HepG2 (cell line): ENCODE measurements around the gene VWA7. TPM values are rescaled to one million over a fixed set of nuclear protein-coding genes. Genes with fewer than 3 reads are reported as not detected.

Experiments
- ARID3A ChIP-seq: IDR thresholded peaks from 2 replicates; pipeline ENCODE4 v1.6.1; 2012; ENCODE audit warnings: low read depth, low read length, improper control_type of control experiment
- CREB3 ChIP-seq: sonication (generic); formaldehyde crosslinking; IDR thresholded peaks from 2 replicates; pipeline ENCODE4 v1.5.0; 2020; ENCODE audit warnings: missing genetic modification reagents
- GTF3A ChIP-seq: sonication (generic); formaldehyde crosslinking; conservative IDR thresholded peaks from 2 replicates; pipeline ENCODE4 v1.4.0; 2020; ENCODE audit warnings: mild to moderate bottlenecking, missing genetic modification reagents
- HHEX ChIP-seq: IDR thresholded peaks from 2 replicates; pipeline ENCODE4 v1.6.1; 2016; ENCODE audit warnings: control low read depth
- HNF4G ChIP-seq, 2 experiments: sonication (generic) in 1 of 2; formaldehyde crosslinking in 1 of 2; IDR thresholded peaks; 2 replicates each; pipeline versions ENCODE4 v1.4.0 to v1.6.1; 2011 to 2020; ENCODE audit warnings: borderline replicate concordance in 2 of 2, low read depth in 2 of 2, mild to moderate bottlenecking in 2 of 2, low read length in 1 of 2, missing genetic modification reagents in 1 of 2, moderate library complexity in 1 of 2
- HOXA9 ChIP-seq: sonication (generic); formaldehyde crosslinking; IDR thresholded peaks from 2 replicates; pipeline ENCODE4 v1.8.1; 2022; ENCODE audit warnings: missing genetic modification reagents, mild to moderate bottlenecking, moderate library complexity, borderline replicate concordance
- KLF13 ChIP-seq: sonication (generic); formaldehyde crosslinking; IDR thresholded peaks from 2 replicates; pipeline ENCODE4 v1.4.0; 2020; ENCODE audit warnings: mild to moderate bottlenecking, missing genetic modification reagents
- ONECUT2 ChIP-seq: sonication (generic); formaldehyde crosslinking; IDR thresholded peaks from 2 replicates; pipeline ENCODE4 v1.4.0; 2020; ENCODE audit warnings: missing genetic modification reagents
- RBAK ChIP-seq: sonication (generic); formaldehyde crosslinking; IDR thresholded peaks from 2 replicates; pipeline ENCODE4 v1.5.1; 2020; ENCODE audit warnings: mild to moderate bottlenecking, missing genetic modification reagents
- RBFOX2 ChIP-seq: fragments of 200-400 bp; formaldehyde crosslinking; IDR thresholded peaks from 2 replicates; pipeline ENCODE4 v1.6.1; 2017; ENCODE audit warnings: low read depth, mild to moderate bottlenecking, low read length
- RFXANK ChIP-seq: IDR thresholded peaks from 2 replicates; pipeline ENCODE4 v1.6.1; 2016
- SIX1 ChIP-seq: sonication (generic); formaldehyde crosslinking; IDR thresholded peaks from 2 replicates; pipeline ENCODE4 v1.4.0; 2020; ENCODE audit warnings: missing genetic modification reagents, borderline replicate concordance
- SRY ChIP-seq: sonication (generic); formaldehyde crosslinking; IDR thresholded peaks from 2 replicates; pipeline ENCODE4 v1.8.0; 2022; ENCODE audit warnings: mild to moderate bottlenecking, missing genetic modification reagents
- TFAP4 ChIP-seq: sonication (generic); IDR thresholded peaks from 2 replicates; pipeline ENCODE4 v1.6.1; 2016; ENCODE audit warnings: low read depth, borderline replicate concordance
- WIZ ChIP-seq: sonication (generic); formaldehyde crosslinking; IDR thresholded peaks from 2 replicates; pipeline ENCODE4 v1.5.1; 2020; ENCODE audit warnings: mild to moderate bottlenecking, missing genetic modification reagents
- YEATS2 ChIP-seq: sonication (generic); formaldehyde crosslinking; IDR thresholded peaks from 2 replicates; pipeline ENCODE4 v1.4.0; 2020; ENCODE audit warnings: missing genetic modification reagents, borderline replicate concordance
- ZBTB1 ChIP-seq: sonication (generic); formaldehyde crosslinking; IDR thresholded peaks from 2 replicates; pipeline ENCODE4 v1.4.0; 2020; ENCODE audit warnings: missing genetic modification reagents, borderline replicate concordance
- ZNF281 ChIP-seq: sonication (generic); formaldehyde crosslinking; IDR thresholded peaks from 2 replicates; pipeline ENCODE4 v1.4.0; 2020; ENCODE audit warnings: missing genetic modification reagents, borderline replicate concordance
- ZNF605 ChIP-seq: sonication (generic); formaldehyde crosslinking; IDR thresholded peaks from 2 replicates; pipeline ENCODE4 v1.8.0; 2022; ENCODE audit warnings: mild to moderate bottlenecking, missing genetic modification reagents
- ZNF776 ChIP-seq: sonication (generic); formaldehyde crosslinking; IDR thresholded peaks from 2 replicates; pipeline ENCODE4 v1.4.0; 2020; ENCODE audit warnings: mild to moderate bottlenecking, missing genetic modification reagents
- ZNF839 ChIP-seq: sonication (generic); formaldehyde crosslinking; IDR thresholded peaks from 2 replicates; pipeline ENCODE4 v1.4.0; 2020; ENCODE audit warnings: missing genetic modification reagents, mild to moderate bottlenecking, borderline replicate concordance
- polyA plus RNA-seq, 8 experiments: library from polyadenylated mRNA; depleted of rRNA in 3 of 8; stranded (reverse) in 7 of 8; unstranded in 1 of 8; fragments of >200 nt; fragmentation: Illumina TruSeq in 4 of 8; extraction: Trizol in 4 of 8; gene quantifications; 2 replicates each; pipeline versions ENCODE4 v1.2.1 to v1.2.3, GENCODE V29; 2011 to 2016; ENCODE audit warnings: low read depth in 4 of 8, missing spikeins in 1 of 8, mixed read lengths in 1 of 8; ENCODE audit not compliant: insufficient read depth in 1 of 8
- total RNA-seq, 5 experiments: library from RNA; depleted of rRNA; stranded (reverse); fragments of >200 nt; fragmentation: Illumina TruSeq; extraction: Trizol; gene quantifications; 2 replicates each; pipeline ENCODE4 v1.2.3, GENCODE V29; 2016; ENCODE audit warnings: low read depth in 1 of 5

Gene VWA7
- total and polyA plus RNA-seq, 2 of the 13 experiments (the other 11 are each of a cell fraction or from before 2014, with no cell fraction given) = 0.86 to 3.3 TPM

GRCh38 chr6:31737991-31738979 is 38.8 kb downstream of the VWA7 start (continued):
- TF ChIP-seq TFAP4 (peak; percentile 41; the same call in 1 of the 2 replicates), RBFOX2 (peak; percentile 75), YEATS2 (CRISPR knock-in tag) (no peak; the same call in 1 of the 2 replicates), GTF3A (no peak), ZBTB1 (CRISPR knock-in tag) (no peak), HOXA9 (CRISPR knock-in tag) (peak; percentile 56; the same call in 1 of the 2 replicates), WIZ (no peak), RFXANK (CRISPR knock-in tag) (no peak), ZNF776 (CRISPR knock-in tag) (no peak; the same call in 1 of the 2 replicates), ZNF839 (no peak), ONECUT2 (CRISPR knock-in tag) (no peak), ARID3A (peak; percentile 38; the same call in 1 of the 2 replicates), ZNF605 (CRISPR knock-in tag) (peak; percentile 60), HNF4G (IDR thresholded peaks at IDR 0.05; ENCODE audit: borderline replicate concordance, low read depth, low read length) (peak; percentile 18; the same call in 1 of the 2 replicates), HNF4G (CRISPR knock-in tag; IDR thresholded peaks at IDR 0.05; ENCODE audit: borderline replicate concordance, low read depth) (no peak; the same call in 1 of the 2 replicates), RBAK (no peak), SRY (CRISPR knock-in tag) (no peak), SIX1 (CRISPR knock-in tag) (peak; percentile 52; the same call in 1 of the 2 replicates), KLF13 (no peak), ZNF281 (CRISPR knock-in tag) (peak; percentile 70; the same call in 1 of the 2 replicates), CREB3 (CRISPR knock-in tag) (no peak; the same call in 1 of the 2 replicates), HHEX (CRISPR knock-in tag) (peak; percentile 86)
